Measurements from ENCODE around the gene IZUMO1. TPM values are rescaled to one million over a fixed set of nuclear protein-coding genes. Genes with fewer than 3 reads are reported as not detected.

Gene IZUMO1
- total and polyA plus RNA-seq, 2 donors (not counting 3 experiments of a cell fraction or from before 2014, with no cell fraction given): 0.18 to 1.2 TPM

DNA sequence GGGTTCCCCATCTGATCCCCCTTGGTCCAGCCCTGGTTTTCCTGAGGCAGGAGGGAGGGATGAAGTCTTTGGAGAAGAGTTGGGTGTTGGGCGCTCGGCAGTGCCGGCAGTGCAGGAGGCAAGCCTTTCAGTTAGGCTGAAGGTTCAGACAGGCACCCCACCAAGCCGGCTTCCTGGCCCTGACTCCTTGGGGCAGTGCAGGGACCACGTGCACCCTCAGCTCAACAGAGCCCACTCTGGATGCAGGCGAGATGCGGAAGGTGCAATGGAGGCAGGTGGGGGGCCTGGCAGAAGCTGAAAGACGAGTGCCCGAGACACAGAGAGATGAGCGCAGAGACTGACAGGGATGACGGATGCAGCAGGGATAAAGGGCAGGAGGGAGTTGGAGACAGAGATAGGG is 38.2 kb downstream of the IZUMO1 start:
- Histone ChIP-seq H3K4me3 (replicated peaks in 1 of 3; ENCODE audit: insufficient read depth in 1 of 3, low read depth in 1 of 3, low read length in 3 of 3) (no peak overlapping the region), H3K4me2 (ENCODE audit: insufficient read depth, low read length) (no peak overlapping the region), H2AFZ (ENCODE audit: low read depth, low read length) (no peak overlapping the region), H3K27ac (ENCODE audit: insufficient read depth, low read depth, low read length) (no peak overlapping the region), H3K9ac (replicated peaks; ENCODE audit: extremely low read depth, insufficient read depth, low read length) (no peak overlapping the region), H4K20me1 (replicated peaks; ENCODE audit: control insufficient read depth, extremely low read depth, insufficient read depth, low read length) (no peaks in the 10 kb centered on the region), H3K4me1 (ENCODE audit: control insufficient read depth, extremely low read depth, insufficient read depth, low read length) (peaks cover 5% of the 10 kb centered on the region), H3K36me3 (ENCODE audit: control insufficient read depth in 2 of 2, extremely low read depth in 1 of 2, insufficient read depth in 2 of 2, low read length in 2 of 2) (no peaks in the 10 kb centered on the region), H3K27me3 (ENCODE audit: control insufficient read depth in 2 of 2, insufficient read depth in 2 of 2, low read length in 2 of 2) (no peaks in the 10 kb centered on the region), H3K9me1 (replicated peaks; ENCODE audit: control insufficient read depth, extremely low read depth, insufficient read depth, low read length) (no peaks in the 10 kb centered on the region), H3K9me3 (replicated peaks; ENCODE audit: control insufficient read depth, insufficient read depth, low read length) (no peaks in the 10 kb centered on the region), H3K79me2 (ENCODE audit: control insufficient read depth, insufficient read depth, low read length) (no peaks in the 10 kb centered on the region)
- TF ChIP-seq MYC (IDR thresholded peaks at IDR 0.05; ENCODE audit: low read depth, low read length): no peak
- no peak for TF ChIP-seq POLR2AphosphoS5 (IDR thresholded peaks at IDR 0.05; ENCODE audit: insufficient read depth, low read depth, low read length)
- no peak for TF ChIP-seq CTCF (IDR thresholded peaks at IDR 0.05; ENCODE audit: extremely low read depth in 1 of 2, insufficient read depth in 1 of 2, low read depth in 1 of 2, low read length in 2 of 2)
- no peak for TF ChIP-seq MAX (IDR thresholded peaks at IDR 0.05; ENCODE audit: insufficient read depth, insufficient read length)
- TF ChIP-seq POLR2A (IDR thresholded peaks at IDR 0.05; ENCODE audit: low read depth, low read length): no peak
- TF ChIP-seq FOS (IDR thresholded peaks at IDR 0.05; ENCODE audit: borderline replicate concordance, insufficient read depth, low read length): no peak
- no peak for TF ChIP-seq GATA2 (IDR thresholded peaks at IDR 0.05; ENCODE audit: insufficient read depth, insufficient read length, low read depth, low read length)
- TF ChIP-seq JUN (IDR thresholded peaks at IDR 0.05; ENCODE audit: borderline replicate concordance, insufficient read depth, insufficient read length, low read depth): no peak
- TF ChIP-seq EZH2 (IDR thresholded peaks at IDR 0.05; ENCODE audit: borderline replicate concordance, low read depth, low read length, severe bottlenecking): no peak
- dilution Hi-C loops (cut with MboI; ENCODE audit: extremely low pct_ligation_motif_present, low sequenced_read_pairs) (no loop called here), intact Hi-C loops (cut with micrococcal nuclease) (no loop called here)
- ChIA-PET POLR2A (no interaction called here), CTCF (no interaction called here)
- no peak for DNase-seq (ENCODE audit: low read depth, low spot score)
- no TSS peak for BruUV-seq (replicated peaks)
- no peak for FAIRE-seq

Measured in endothelial cell of umbilical vein (primary cell).